Activated T-helper 1 cell treated with anti-CD3 and anti-CD28 coated beads, Interleukin-12 subunit alpha, Interleukin-12 subunit beta, Interleukin-2, Interleukin-4 antibody, amounts not matched to agents 30 ng/mL and 10 ng/mL and 1 ng/mL, durations not matched to agents 14 hours and 24 hours and 36 hours (primary cell): Measurements from ENCODE around the gene OLFM2. TPM values are rescaled to one million over a fixed set of nuclear protein-coding genes. Genes with fewer than 3 reads are reported as not detected.

Experiments used
- DNase-seq: peaks from one replicate; pipeline ENCODE4 v3.0.0; 2021; ENCODE audit warnings: low spot score
- H3K27ac Mint-ChIP-seq: one replicate; pipeline ENCODE4 v1.8.0; 2021; ENCODE audit warnings: mild to moderate bottlenecking, mixed read lengths
- H3K27me3 Mint-ChIP-seq: one replicate; pipeline ENCODE4 v1.8.0; 2022; ENCODE audit warnings: mild to moderate bottlenecking, moderate library complexity, mixed read lengths; ENCODE audit not compliant: insufficient read depth
- H3K36me3 Mint-ChIP-seq: one replicate; pipeline ENCODE4 v1.8.0; 2021; ENCODE audit warnings: low read depth, mixed read lengths
- H3K4me1 Mint-ChIP-seq: one replicate; pipeline ENCODE4 v1.8.0; 2021; ENCODE audit warnings: low read depth, mixed read lengths
- H3K4me3 Mint-ChIP-seq: one replicate; pipeline ENCODE4 v1.8.0; 2021; ENCODE audit warnings: mild to moderate bottlenecking, moderate library complexity, mixed read lengths
- H3K9me3 Mint-ChIP-seq: one replicate; pipeline ENCODE4 v1.8.0; 2021; ENCODE audit warnings: mixed read lengths
- intact Hi-C: fragments of 100-400 bp; cut with micrococcal nuclease; formaldehyde crosslinking; loops from one replicate; pipeline ENCODE4 v1.15.1; 2024
- total RNA-seq: library from RNA; stranded (reverse); gene quantifications from 2 replicates; pipeline ENCODE4 v1.2.3, GENCODE V29; 2022

Gene OLFM2
- total RNA-seq, 1 donor from 2014 or later = 1.6 TPM

GRCh38 chr19:9912551-9913236 is 23.6 kb downstream of the OLFM2 start:
- H3K27ac Mint-ChIP-seq = no peak overlapping the region
- intact Hi-C loops = loop anchor here (10.0 kb wide), 2 partner anchors 288 to 328 kb away; partner anchors contain the start of genes ZNF121 and ZNF561
- peaks cover 16% of the 10 kb centered on the region for H3K27me3 Mint-ChIP-seq
- H3K4me1 Mint-ChIP-seq = peaks cover 17% of the 10 kb centered on the region
- H3K9me3 Mint-ChIP-seq = no peaks in the 10 kb centered on the region
- no peak for DNase-seq
- H3K36me3 Mint-ChIP-seq = no peaks in the 10 kb centered on the region
- H3K4me3 Mint-ChIP-seq = no peak overlapping the region

GRCh38 chr19:9911524-9912185 is 24.7 kb downstream of the OLFM2 start:
- H3K27ac Mint-ChIP-seq = no peak overlapping the region
- no peaks in the 10 kb centered on the region for H3K9me3 Mint-ChIP-seq
- intact Hi-C loops = loop anchor here (10.0 kb wide), 2 partner anchors 287 to 327 kb away; partner anchors contain the start of genes ZNF121 and ZNF561
- no peak for DNase-seq
- H3K27me3 Mint-ChIP-seq = peaks cover 7% of the 10 kb centered on the region
- no peak overlapping the region for H3K4me3 Mint-ChIP-seq
- H3K4me1 Mint-ChIP-seq = peaks cover 6% of the 10 kb centered on the region
- H3K36me3 Mint-ChIP-seq = no peaks in the 10 kb centered on the region

DNA sequence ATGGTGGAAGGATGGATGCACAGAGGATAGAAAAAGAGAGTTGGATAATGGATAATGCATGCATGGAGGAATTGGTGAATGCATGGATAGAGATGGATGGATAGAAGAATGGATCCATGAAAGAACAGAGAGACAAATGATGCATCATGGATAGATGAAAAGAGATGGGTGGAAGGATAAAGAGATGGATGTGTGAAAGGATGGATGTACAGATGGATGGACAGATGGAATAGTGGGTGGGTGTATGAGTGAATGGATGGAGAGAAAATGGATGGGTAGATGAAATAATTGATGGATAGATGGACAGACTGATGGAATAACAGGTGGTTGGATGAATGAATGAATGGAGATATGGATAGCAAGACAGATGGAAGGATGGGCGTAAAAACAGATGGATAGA is 25.7 kb downstream of the OLFM2 start:
- H3K36me3 Mint-ChIP-seq = no peaks in the 10 kb centered on the region
- H3K9me3 Mint-ChIP-seq = no peaks in the 10 kb centered on the region
- peaks cover 6% of the 10 kb centered on the region for H3K27me3 Mint-ChIP-seq
- DNase-seq = no peak
- no peak overlapping the region for H3K4me3 Mint-ChIP-seq
- no peak overlapping the region for H3K27ac Mint-ChIP-seq
- intact Hi-C loops = loop anchor here (10.0 kb wide), 2 partner anchors 286 to 326 kb away; partner anchors contain the start of genes ZNF121 and ZNF561
- H3K4me1 Mint-ChIP-seq = peaks cover 6% of the 10 kb centered on the region

- intact Hi-C loops = no loop called here
- Mint-ChIP-seq H3K27me3 (peaks cover 2% of the 10 kb centered on the region), H3K36me3 (no peaks in the 10 kb centered on the region), H3K27ac (no peak overlapping the region), H3K9me3 (no peaks in the 10 kb centered on the region), H3K4me3 (no peak overlapping the region), H3K4me1 (peaks cover 6% of the 10 kb centered on the region)
- no peak for DNase-seq
Measured at GRCh38 chr19:9909251-9909650, 27.1 kb downstream of the OLFM2 start.

GRCh38 chr19:9906475-9907087 is 29.7 kb downstream of the OLFM2 start:
- Mint-ChIP-seq H3K27me3 (peaks cover 3% of the 10 kb centered on the region), H3K36me3 (no peaks in the 10 kb centered on the region), H3K4me3 (no peak overlapping the region), H3K9me3 (no peaks in the 10 kb centered on the region), H3K27ac (no peak overlapping the region), H3K4me1 (no peaks in the 10 kb centered on the region)
- intact Hi-C loops = no loop called here
- no peak for DNase-seq

DNA sequence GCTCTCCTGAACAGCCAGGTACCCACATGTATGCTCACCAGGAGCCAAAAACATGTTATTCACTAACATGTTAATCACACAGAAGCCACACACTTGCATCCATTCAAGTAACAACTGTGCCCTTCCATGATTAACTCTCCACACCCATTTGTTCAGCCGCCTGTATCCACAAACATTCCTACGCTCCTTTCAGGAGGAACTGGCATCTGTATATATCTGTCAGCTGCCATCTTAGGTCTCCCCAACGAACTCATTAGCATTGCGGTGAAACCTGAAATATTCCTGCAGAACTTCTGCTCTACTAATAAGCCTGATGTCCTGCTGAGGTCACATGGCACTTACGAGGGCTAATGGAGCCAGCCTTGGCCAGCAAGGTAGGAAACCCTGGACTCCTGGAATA is 33.0 kb downstream of the OLFM2 start:
- H3K4me3 Mint-ChIP-seq = no peak overlapping the region
- no peaks in the 10 kb centered on the region for H3K9me3 Mint-ChIP-seq
- intact Hi-C loops = no loop called here
- no peak overlapping the region for H3K27ac Mint-ChIP-seq
- peaks cover 8% of the 10 kb centered on the region for H3K27me3 Mint-ChIP-seq
- H3K36me3 Mint-ChIP-seq = no peaks in the 10 kb centered on the region
- no peak for DNase-seq
- no peaks in the 10 kb centered on the region for H3K4me1 Mint-ChIP-seq

DNA sequence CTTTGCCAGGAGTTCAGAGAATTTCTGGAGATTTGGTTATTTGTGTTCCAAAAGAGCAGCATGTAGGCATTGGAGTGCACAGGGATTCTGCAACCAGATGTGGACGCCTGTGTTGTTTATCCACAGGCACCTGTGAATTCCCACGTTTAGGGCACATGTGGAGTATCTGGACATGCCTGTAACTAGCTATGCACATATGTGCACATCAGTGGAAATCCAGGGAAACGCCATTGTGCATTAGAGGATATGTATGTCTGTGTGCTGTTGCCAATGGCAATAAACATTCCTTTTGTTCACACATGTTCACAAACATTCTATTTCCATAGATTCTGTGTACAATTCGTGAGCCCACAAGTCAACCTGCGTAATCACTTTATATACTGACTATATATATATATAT is 34.7 kb downstream of the OLFM2 start:
- intact Hi-C loops = no loop called here
- Mint-ChIP-seq H3K27me3 (peaks cover 8% of the 10 kb centered on the region), H3K4me1 (no peaks in the 10 kb centered on the region), H3K27ac (no peak overlapping the region), H3K9me3 (no peaks in the 10 kb centered on the region), H3K36me3 (no peaks in the 10 kb centered on the region), H3K4me3 (no peak overlapping the region)
- DNase-seq = no peak

- H3K9me3 Mint-ChIP-seq = no peaks in the 10 kb centered on the region
- intact Hi-C loops = no loop called here
- H3K27ac Mint-ChIP-seq = no peak overlapping the region
- H3K4me3 Mint-ChIP-seq = no peak overlapping the region
- DNase-seq = no peak
- H3K36me3 Mint-ChIP-seq = no peaks in the 10 kb centered on the region
- H3K4me1 Mint-ChIP-seq = no peaks in the 10 kb centered on the region
- peaks cover 8% of the 10 kb centered on the region for H3K27me3 Mint-ChIP-seq
Measured at GRCh38 chr19:9901020-9901419, 35.3 kb downstream of the OLFM2 start.

GRCh38 chr19:9891609-9892373 is 44.5 kb downstream of the OLFM2 start:
- DNase-seq = no peak
- Mint-ChIP-seq H3K36me3 (no peaks in the 10 kb centered on the region), H3K9me3 (no peaks in the 10 kb centered on the region), H3K27ac (no peak overlapping the region), H3K4me1 (no peaks in the 10 kb centered on the region), H3K27me3 (no peaks in the 10 kb centered on the region), H3K4me3 (no peak overlapping the region)
- intact Hi-C loops = no loop called here

GRCh38 chr19:9885077-9885552 is 51.2 kb downstream of the OLFM2 start:
- intact Hi-C loops = no loop called here
- Mint-ChIP-seq H3K27me3 (no peaks in the 10 kb centered on the region), H3K36me3 (no peaks in the 10 kb centered on the region), H3K4me3 (no peak overlapping the region), H3K4me1 (no peaks in the 10 kb centered on the region), H3K9me3 (no peaks in the 10 kb centered on the region), H3K27ac (no peak overlapping the region)
- no peak for DNase-seq

DNA sequence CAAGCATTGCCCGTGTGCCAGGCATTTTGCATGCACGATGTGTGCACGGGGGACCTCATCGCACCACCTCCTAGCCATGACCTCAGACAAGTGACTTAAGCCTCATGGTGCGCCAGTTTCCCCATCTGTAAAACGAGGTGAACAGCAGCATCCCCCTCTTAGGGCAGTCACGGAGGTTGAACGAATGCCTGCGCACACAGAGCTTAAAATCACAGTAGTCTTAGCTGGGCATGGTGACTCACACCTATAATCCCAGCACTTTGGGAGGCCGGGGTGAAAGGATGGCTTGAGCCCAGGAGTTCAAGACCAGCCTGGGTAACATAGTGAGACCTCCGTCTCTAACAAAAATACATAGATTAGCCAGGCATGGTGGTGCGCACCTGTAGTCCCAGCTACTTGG is 52.6 kb downstream of the OLFM2 start:
- Mint-ChIP-seq H3K36me3 (no peaks in the 10 kb centered on the region), H3K4me3 (no peak overlapping the region), H3K9me3 (no peaks in the 10 kb centered on the region), H3K4me1 (no peaks in the 10 kb centered on the region), H3K27ac (no peak overlapping the region), H3K27me3 (no peaks in the 10 kb centered on the region)
- intact Hi-C loops = no loop called here
- DNase-seq = no peak

GRCh38 chr19:9883231-9883758 is 53.0 kb downstream of the OLFM2 start:
- Mint-ChIP-seq H3K4me1 (no peaks in the 10 kb centered on the region), H3K27ac (no peak overlapping the region), H3K9me3 (no peaks in the 10 kb centered on the region), H3K36me3 (no peaks in the 10 kb centered on the region), H3K4me3 (no peak overlapping the region), H3K27me3 (no peaks in the 10 kb centered on the region)
- intact Hi-C loops = no loop called here
- DNase-seq = no peak
